Stimulated activated CD8-positive, alpha-beta memory T cell treated with anti-CD3 and anti-CD28 coated beads, Interleukin-4, amount 100 ng/mL, for 4 hours (primary cell): ENCODE results near the gene TRIP13.
"Not testable (repeated sequence)": the region's sequence is repeated elsewhere in the genome, so short reads cannot be mapped to it uniquely, and the experiment has no call there.

Experiments
- DNase-seq, 2 donors: peaks; one replicate each; pipeline ENCODE4 v3.0.0-alpha.2; 2020; ENCODE audit warnings: low read depth in 2 of 2, low spot score in 1 of 2

The TRIP13 gene

GRCh38 chr5:934381-934967 is 41.8 kb downstream of the TRIP13 start:
- DNase-seq, result not testable (repeated sequence)

DNA sequence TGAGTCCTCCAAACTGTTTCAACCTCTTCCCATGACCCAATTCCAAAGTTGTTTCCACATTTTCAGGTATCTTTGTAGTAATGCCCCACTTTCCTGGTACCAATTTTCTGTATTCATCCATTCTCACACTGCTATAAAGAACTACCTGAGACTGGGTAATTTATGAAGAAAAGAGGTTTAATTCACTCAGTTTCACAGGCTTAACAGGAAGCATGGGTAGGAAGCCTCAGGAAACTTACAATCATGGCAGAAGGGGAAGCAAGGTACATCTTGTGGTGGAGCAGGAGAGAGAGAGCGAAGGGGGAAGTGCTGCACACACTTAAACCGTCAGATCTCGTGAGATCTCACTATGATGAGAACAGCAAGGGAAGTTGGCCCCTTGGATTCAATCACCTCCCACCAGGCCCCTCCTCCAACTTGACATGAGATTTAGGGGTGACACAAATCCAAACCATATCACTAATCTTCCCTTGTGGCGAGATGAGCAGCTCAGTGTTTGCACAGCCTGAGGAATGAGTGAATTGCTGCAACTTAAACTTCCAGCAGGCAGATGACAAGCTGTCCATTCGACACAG is 42.9 kb downstream of the TRIP13 start:
- no peak for DNase-seq

GRCh38 chr5:936149-937144 is 43.8 kb downstream of the TRIP13 start:
- DNase-seq, result no peak

- no peak for DNase-seq
These were observed 44.7 kb downstream of the TRIP13 start for GRCh38 chr5:937151-937924.

GRCh38 chr5:939368-939767 is 46.7 kb downstream of the TRIP13 start:
- no peak for DNase-seq

GRCh38 chr5:940741-941140 is 48.1 kb downstream of the TRIP13 start:
- not testable (repeated sequence) for DNase-seq

DNA sequence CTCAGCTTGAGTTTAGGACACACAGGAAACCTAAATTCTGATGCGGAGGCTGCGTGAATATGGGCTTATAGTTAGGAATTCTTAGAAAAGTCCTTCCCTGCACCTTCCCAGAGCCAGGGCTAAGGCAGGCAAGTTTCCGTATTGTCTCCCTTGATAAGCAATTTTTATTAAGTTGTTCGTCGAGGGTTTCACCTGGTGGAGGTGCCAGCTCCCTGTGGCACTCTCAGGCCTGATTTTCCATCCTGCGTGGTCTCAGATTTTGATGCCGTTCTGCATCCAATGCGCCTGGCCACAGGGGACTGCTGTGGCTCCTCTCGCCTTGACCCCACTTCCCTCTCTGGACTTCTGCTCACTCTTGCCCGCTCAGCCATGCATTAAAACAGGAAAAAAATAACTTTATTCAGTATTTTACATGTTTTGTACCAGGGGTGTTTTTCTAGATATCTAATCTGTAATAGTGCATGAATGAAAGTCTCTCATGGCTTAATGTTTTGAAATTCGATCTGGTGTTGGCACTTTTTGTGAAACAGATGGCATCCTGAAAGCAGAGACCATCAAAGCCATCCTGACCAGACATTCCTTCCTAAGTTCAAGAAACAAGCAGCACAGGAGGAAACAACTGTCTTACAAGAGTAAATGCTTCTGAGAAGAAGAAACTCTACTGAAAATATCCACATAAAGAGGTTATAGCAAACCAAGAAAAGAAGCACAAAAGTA is 50.7 kb downstream of the TRIP13 start:
- DNase-seq, result no peak

DNA sequence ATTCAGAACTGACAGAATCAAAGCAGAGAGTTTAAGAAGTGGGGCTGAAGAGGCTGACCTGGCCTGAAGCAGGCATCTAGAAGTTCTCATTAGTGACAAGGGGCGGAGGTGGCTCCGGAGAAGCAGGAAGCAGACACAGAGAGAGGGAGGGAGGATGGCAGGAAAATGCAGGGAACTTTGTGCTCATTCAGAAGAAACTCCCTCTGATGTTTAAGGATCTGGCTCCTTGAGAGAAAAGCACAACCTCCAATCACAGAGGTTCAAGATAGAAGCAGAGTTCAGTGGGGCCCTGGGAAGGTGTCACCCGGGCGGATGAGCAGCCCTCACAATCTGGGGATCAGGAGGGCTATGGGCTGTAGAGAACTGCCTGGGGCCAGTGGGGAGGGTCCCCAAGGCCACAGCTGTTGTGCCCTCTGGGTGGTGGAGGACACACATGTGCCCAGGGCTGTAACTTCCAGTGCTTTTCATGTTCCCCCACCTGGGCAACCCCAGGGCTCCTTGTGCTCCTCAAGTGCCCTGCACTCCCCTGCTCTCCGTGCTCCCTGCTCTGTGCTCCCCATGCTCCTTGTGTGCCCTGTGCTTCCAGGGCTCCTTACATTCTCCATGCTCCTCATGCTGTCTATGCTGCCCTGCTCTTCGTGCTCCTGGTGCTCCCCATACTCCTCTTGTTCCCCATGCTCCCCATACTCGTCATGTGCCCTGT is 51.4 kb downstream of the TRIP13 start:
- no peak for DNase-seq

- DNase-seq, result no peak
These were observed 51.9 kb downstream of the TRIP13 start for GRCh38 chr5:944621-944927.

DNA sequence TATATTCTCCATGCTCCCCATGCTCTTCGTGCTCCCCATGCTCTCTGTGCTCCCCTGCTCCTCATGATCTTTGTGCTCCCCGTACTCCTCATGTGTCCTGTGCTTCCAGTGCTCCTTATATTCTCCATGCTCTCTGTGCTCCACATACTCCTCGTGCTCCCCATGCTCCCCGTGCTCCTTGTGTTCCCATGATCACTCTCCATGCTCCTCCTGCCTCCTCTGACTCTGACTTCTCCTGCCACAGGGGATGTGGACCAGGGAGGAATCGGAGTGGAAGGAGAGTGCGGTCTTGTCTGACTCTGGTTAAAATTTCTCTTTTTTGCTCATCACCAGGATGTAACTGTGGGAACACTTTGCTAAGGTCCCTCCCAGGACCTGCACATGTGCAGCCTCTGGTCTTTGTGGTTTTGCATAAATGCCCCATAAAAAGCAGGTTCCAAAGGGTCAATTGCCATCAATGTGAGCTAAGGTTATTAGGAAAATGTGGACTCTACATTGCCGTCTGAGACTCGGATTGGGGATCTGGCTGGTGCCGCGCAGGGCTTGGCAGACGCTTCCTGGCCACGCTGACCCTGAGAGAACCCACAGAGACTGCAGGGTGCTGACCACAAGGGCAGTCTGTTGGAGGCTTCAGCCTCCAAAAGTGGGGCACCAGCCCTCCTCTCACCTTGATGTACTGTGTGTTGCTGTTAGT is 52.5 kb downstream of the TRIP13 start:
- no peak for DNase-seq

- no peak for DNase-seq
These were observed 53.2 kb downstream of the TRIP13 start for GRCh38 chr5:945691-946551.

- DNase-seq, result no peak
These were observed 54.3 kb downstream of the TRIP13 start for GRCh38 chr5:946720-947625.

DNA sequence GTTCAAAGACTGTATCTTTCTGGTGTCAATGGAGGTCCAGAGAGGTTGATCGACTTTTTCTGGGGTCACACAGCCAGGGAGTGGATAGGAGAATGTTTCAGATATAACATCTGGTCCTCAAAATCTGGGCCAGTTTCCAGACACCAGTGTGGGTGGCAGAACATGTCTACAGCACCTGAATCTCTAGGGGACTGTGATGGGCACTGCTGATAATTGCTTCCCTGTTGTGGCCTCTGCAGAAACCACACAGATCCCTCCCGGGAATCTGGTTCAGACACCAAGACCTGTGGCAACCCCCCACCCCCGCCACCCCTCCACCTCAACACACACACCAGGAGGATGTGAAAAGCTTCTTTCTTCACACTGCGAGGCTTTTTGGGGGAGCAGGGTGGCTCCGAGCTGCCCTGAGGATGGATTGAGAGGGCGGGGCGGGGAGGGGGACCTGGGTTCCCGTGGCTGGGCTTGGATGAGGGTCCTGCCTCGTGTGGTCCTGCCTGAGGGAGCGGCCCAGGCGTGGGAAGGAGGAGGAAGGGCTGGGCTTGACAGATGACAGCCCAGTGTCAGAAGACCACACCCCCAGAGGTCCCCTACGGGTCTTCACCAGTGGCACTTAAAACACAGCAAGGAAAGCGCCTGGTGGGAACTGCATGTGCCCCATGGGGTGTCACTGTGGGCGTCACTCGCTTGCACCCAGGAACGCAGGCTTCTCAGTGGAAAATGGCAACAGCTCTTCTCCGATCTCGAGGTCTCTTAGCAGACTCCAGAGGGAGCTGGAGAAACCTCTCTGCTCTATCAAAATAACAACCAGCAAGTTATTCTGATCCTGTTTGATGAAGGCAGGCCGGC is 55.2 kb downstream of the TRIP13 start:
- no peak for DNase-seq

GRCh38 chr5:948472-949274 is 56.0 kb downstream of the TRIP13 start:
- DNase-seq, result no peak

DNA sequence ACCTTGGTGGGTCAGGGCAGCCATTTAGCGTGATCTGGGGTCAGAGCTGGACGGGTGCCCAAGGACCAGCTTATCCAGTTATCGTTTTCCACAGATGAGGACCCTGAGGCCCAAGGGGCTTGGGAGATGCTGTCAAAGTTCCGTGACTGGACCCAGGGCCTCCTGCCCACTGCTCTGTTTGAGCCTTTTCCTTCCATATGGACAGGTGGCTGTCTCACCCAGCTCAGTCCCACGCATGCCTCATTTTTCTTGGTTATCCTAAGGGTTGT is 56.5 kb downstream of the TRIP13 start:
- no peak for DNase-seq
